ENCODE data around the gene TWF1. TPM values are rescaled to one million over a fixed set of nuclear protein-coding genes. Genes with fewer than 3 reads are reported as not detected.

The TWF1 gene
- total RNA-seq, 1 donor from 2014 or later: 42.9 TPM

DNA sequence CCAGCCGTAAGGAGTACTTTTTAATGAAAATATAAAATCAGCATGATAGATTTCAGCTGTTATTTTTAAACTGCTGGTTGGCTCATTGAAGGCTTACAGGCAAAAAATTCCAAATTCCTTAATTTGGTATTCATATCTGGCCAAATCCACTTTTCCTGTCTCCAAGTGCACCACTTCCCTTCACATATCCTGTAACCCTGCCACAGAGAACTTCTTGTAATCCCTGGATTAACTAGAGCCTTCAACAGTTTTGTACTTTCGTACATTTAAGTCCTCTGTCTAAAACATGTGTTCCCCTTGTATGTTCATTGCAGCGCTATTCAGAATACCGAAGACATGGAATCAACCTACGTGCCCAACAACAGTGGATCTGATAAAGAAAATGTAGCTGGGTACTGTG, 57.1 kb downstream of the TWF1 start:
- Mint-ChIP-seq H3K9me3 (peaks cover 4% of the 10 kb centered on the region), H3K4me3 (no peak overlapping the region), H3K27me3 (ENCODE audit: low read depth) (no peaks in the 10 kb centered on the region), H3K4me1 (no peaks in the 10 kb centered on the region), H3K27ac (ENCODE audit: unreplicated experiment) (no peak overlapping the region), H3K36me3 (ENCODE audit: low read depth) (peaks cover 6% of the 10 kb centered on the region)
- TF ChIP-seq, protein P1, sequence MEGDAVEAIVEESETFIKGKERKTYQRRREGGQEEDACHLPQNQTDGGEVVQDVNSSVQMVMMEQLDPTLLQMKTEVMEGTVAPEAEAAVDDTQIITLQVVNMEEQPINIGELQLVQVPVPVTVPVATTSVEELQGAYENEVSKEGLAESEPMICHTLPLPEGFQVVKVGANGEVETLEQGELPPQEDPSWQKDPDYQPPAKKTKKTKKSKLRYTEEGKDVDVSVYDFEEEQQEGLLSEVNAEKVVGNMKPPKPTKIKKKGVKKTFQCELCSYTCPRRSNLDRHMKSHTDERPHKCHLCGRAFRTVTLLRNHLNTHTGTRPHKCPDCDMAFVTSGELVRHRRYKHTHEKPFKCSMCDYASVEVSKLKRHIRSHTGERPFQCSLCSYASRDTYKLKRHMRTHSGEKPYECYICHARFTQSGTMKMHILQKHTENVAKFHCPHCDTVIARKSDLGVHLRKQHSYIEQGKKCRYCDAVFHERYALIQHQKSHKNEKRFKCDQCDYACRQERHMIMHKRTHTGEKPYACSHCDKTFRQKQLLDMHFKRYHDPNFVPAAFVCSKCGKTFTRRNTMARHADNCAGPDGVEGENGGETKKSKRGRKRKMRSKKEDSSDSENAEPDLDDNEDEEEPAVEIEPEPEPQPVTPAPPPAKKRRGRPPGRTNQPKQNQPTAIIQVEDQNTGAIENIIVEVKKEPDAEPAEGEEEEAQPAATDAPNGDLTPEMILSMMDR (conservative IDR thresholded peaks at IDR 0.05): no peak
- no peak for DNase-seq (ENCODE audit: low read depth, low spot score)

DNA sequence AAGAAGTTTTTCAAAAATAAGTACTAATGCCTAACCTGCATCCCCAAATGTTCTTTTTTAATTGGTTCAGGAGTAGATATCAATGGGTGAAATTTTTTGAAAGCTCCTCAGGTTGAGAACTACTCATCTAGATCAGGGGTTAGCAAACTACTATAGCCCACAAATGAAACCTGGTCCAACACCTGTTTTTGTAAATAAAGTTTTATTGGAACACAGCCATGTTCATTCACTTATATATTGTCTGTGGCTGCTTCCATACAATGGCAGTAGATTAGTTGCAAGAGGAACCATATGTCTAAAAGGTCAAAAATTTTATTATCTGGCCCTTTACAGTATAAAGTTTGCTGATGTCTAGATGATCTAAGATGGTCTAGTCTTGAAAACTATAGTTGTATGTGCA, 61.3 kb downstream of the TWF1 start:
- TF ChIP-seq, protein P1 (conservative IDR thresholded peaks at IDR 0.05): no peak
- no peaks in the 10 kb centered on the region for H3K27me3 Mint-ChIP-seq (ENCODE audit: low read depth)
- H3K36me3 Mint-ChIP-seq (ENCODE audit: low read depth): peaks cover 3% of the 10 kb centered on the region
- H3K9me3 Mint-ChIP-seq: no peaks in the 10 kb centered on the region
- no peak for DNase-seq (ENCODE audit: low read depth, low spot score)
- H3K4me3 Mint-ChIP-seq: no peak overlapping the region
- H3K4me1 Mint-ChIP-seq: no peaks in the 10 kb centered on the region
- no peak overlapping the region for H3K27ac Mint-ChIP-seq (ENCODE audit: unreplicated experiment)

Other genes starting within 250 kb of the TWF1 start
- gene PUS7L, start 47.5 kb downstream of the TWF1 start, total RNA-seq: 7.8 and 10.6 TPM in 2 replicates
- 4.1 and 5.4 TPM in 2 replicates for gene IRAK4, start 47.4 kb downstream of the TWF1 start, total RNA-seq
- 7.3 and 7.6 TPM in 2 replicates for gene TMEM117, start 29.8 kb upstream of the TWF1 start, total RNA-seq